ENCODE results near the gene KNDC1.

GRCh38 chr10:133162910-133163856, 3.2 kb downstream of the KNDC1 start:
- TF ChIP-seq POLR2A (IDR thresholded peaks at IDR 0.05) (no peak), CTCF (IDR thresholded peaks at IDR 0.05) (no peak)
